Kidney epithelial cell (primary cell): ENCODE data around the gene ASAP2. TPM values are rescaled to one million over a fixed set of nuclear protein-coding genes. Genes with fewer than 3 reads are reported as not detected.

Experiments used
- DNase-seq: peaks from one replicate; pipeline ENCODE4 v3.0.0-alpha.2; 2010; ENCODE audit warnings: low read depth
- H3K27me3 ChIP-seq: 2 replicates; pipeline ENCODE4 v1.6.0; 2011; ENCODE audit warnings: low read length; ENCODE audit not compliant: control insufficient read depth, insufficient read depth
- H3K36me3 ChIP-seq: 2 replicates; pipeline ENCODE4 v1.5.1; 2011; ENCODE audit warnings: low read length; ENCODE audit not compliant: control insufficient read depth, insufficient read depth
- H3K4me3 ChIP-seq: 2 replicates; pipeline ENCODE4 v1.5.1; 2011; ENCODE audit warnings: low read depth, mild to moderate bottlenecking, control low read depth, low read length
- CTCF ChIP-seq: IDR thresholded peaks from 2 replicates; pipeline ENCODE4 v1.5.1; 2011; ENCODE audit warnings: mild to moderate bottlenecking, moderate library complexity, low read length, control low read depth, inconsistent platforms; ENCODE audit not compliant: insufficient read depth, poor library complexity, severe bottlenecking
- total RNA-seq: library from RNA; depleted of rRNA; stranded (reverse); fragments of >200 nt; gene quantifications from 2 replicates; pipeline ENCODE4 v1.2.3, GENCODE V29; 2015

The ASAP2 gene
- total RNA-seq, 1 donor from 2014 or later = 42.2 TPM

GRCh38 chr2:9325428-9325827 is 118.8 kb downstream of the ASAP2 start:
- DNase-seq = no peak
- TF ChIP-seq CTCF = no peak
- Histone ChIP-seq H3K36me3 (peaks cover 9% of the 10 kb centered on the region), H3K27me3 (no peaks in the 10 kb centered on the region), H3K4me3 (no peak overlapping the region)

GRCh38 chr2:9326975-9327374 is 120.4 kb downstream of the ASAP2 start:
- TF ChIP-seq CTCF = no peak
- no peaks in the 10 kb centered on the region for H3K27me3 ChIP-seq
- H3K36me3 ChIP-seq = peaks cover 9% of the 10 kb centered on the region
- H3K4me3 ChIP-seq = no peak overlapping the region
- DNase-seq = no peak

- no peak for DNase-seq
- no peak overlapping the region for H3K4me3 ChIP-seq
- no peak for TF ChIP-seq CTCF
- no peaks in the 10 kb centered on the region for H3K27me3 ChIP-seq
- H3K36me3 ChIP-seq = peaks cover 9% of the 10 kb centered on the region
These were observed 121.3 kb downstream of the ASAP2 start for GRCh38 chr2:9327873-9328352.

GRCh38 chr2:9328931-9329330 is 122.3 kb downstream of the ASAP2 start:
- H3K27me3 ChIP-seq = no peaks in the 10 kb centered on the region
- no peak for TF ChIP-seq CTCF
- no peak for DNase-seq
- peaks cover 5% of the 10 kb centered on the region for H3K36me3 ChIP-seq
- no peak overlapping the region for H3K4me3 ChIP-seq

GRCh38 chr2:9329497-9329896 is 122.9 kb downstream of the ASAP2 start:
- no peak overlapping the region for H3K4me3 ChIP-seq
- TF ChIP-seq CTCF = no peak
- no peaks in the 10 kb centered on the region for H3K27me3 ChIP-seq
- DNase-seq = no peak
- H3K36me3 ChIP-seq = peaks cover 3% of the 10 kb centered on the region

- peaks cover 2% of the 10 kb centered on the region for H3K36me3 ChIP-seq
- H3K4me3 ChIP-seq = no peak overlapping the region
- no peaks in the 10 kb centered on the region for H3K27me3 ChIP-seq
- no peak for DNase-seq
- TF ChIP-seq CTCF = no peak
These were observed 124.1 kb downstream of the ASAP2 start for GRCh38 chr2:9330612-9331270.
